Liver (tissue), 9 donors: ENCODE data around the gene SLC36A1. TPM values are rescaled to one million over a fixed set of nuclear protein-coding genes. Genes with fewer than 3 reads are reported as not detected.

ENCODE experiments used
- DNase-seq: peaks from one replicate; pipeline ENCODE4 v3.0.0-alpha.2; 2017; ENCODE audit warnings: low spot score
- H3K27ac ChIP-seq, 2 donors: one replicate each; pipeline ENCODE4 v1.7.0; 2013; ENCODE audit warnings: inconsistent platforms in 2 of 2, low read length in 2 of 2, control low read depth in 1 of 2, low read depth in 1 of 2, mild to moderate bottlenecking in 1 of 2
- H3K27me3 ChIP-seq, 4 donors: one replicate each; pipeline versions ENCODE4 v1.6.1 to v1.7.0; 2013; ENCODE audit warnings: low read length in 3 of 4, inconsistent platforms in 1 of 4, mild to moderate bottlenecking in 1 of 4, moderate library complexity in 1 of 4; ENCODE audit not compliant: control insufficient read depth in 4 of 4, insufficient read depth in 4 of 4
- H3K36me3 ChIP-seq, 4 donors: one replicate each; pipeline versions ENCODE4 v1.6.1 to v1.7.0; 2013; ENCODE audit warnings: low read length in 3 of 4, mild to moderate bottlenecking in 3 of 4, low read depth in 1 of 4, moderate library complexity in 1 of 4; ENCODE audit not compliant: control insufficient read depth in 4 of 4, insufficient read depth in 3 of 4
- H3K4me1 ChIP-seq, 4 donors: one replicate each; pipeline versions ENCODE4 v1.6.1 to v1.7.0; 2013; ENCODE audit warnings: low read length in 3 of 4, mild to moderate bottlenecking in 3 of 4, moderate library complexity in 1 of 4; ENCODE audit not compliant: control insufficient read depth in 4 of 4, insufficient read depth in 4 of 4
- H3K4me3 ChIP-seq, 3 donors: one replicate each; pipeline versions ENCODE4 v1.6.1 to v1.7.0; 2013; ENCODE audit warnings: low read length in 3 of 3, control low read depth in 1 of 3, low read depth in 1 of 3, mild to moderate bottlenecking in 1 of 3
- H3K9ac ChIP-seq, 2 donors: one replicate each; pipeline ENCODE4 v1.7.0; 2013; ENCODE audit warnings: low read length in 2 of 2, mild to moderate bottlenecking in 2 of 2, moderate library complexity in 2 of 2, control low read depth in 1 of 2, low read depth in 1 of 2
- H3K9me3 ChIP-seq, 4 donors: one replicate each; pipeline versions ENCODE4 v1.6.1 to v1.7.0; 2013; ENCODE audit warnings: low read length in 3 of 4; ENCODE audit not compliant: control insufficient read depth in 4 of 4
- ATF3 ChIP-seq: IDR thresholded peaks from 2 replicates; pipeline ENCODE4 v1.6.1; 2016; ENCODE audit warnings: antibody characterized with exemption
- CTCF ChIP-seq: fragments of 150-350 bp; IDR thresholded peaks from 2 replicates; pipeline ENCODE4 v1.5.1; 2017; ENCODE audit warnings: improper control_type of control experiment, low read depth, low read length; ENCODE audit not compliant: missing input control
- EGR1 ChIP-seq, 2 donors: IDR thresholded peaks; 2 replicates each; pipeline ENCODE4 v1.6.1; 2016 to 2018; ENCODE audit warnings: antibody characterized with exemption in 2 of 2, low read depth in 2 of 2
- FOXA2 ChIP-seq: IDR thresholded peaks from 2 replicates; pipeline ENCODE4 v1.6.1; 2016; ENCODE audit warnings: antibody characterized with exemption
- GABPA ChIP-seq, 2 donors: IDR thresholded peaks in 1 of 2; conservative IDR thresholded peaks in 1 of 2; 2 replicates each; pipeline ENCODE4 v1.6.1; 2016; ENCODE audit warnings: antibody characterized with exemption in 2 of 2, mild to moderate bottlenecking in 1 of 2, moderate library complexity in 1 of 2
- HNF4G ChIP-seq: IDR thresholded peaks from 2 replicates; pipeline ENCODE4 v1.6.1; 2016; ENCODE audit warnings: antibody characterized with exemption
- JUND ChIP-seq, 2 donors: IDR thresholded peaks; 2 replicates each; pipeline ENCODE4 v1.6.1; 2016; ENCODE audit warnings: antibody characterized with exemption in 2 of 2
- MAX ChIP-seq: IDR thresholded peaks from 2 replicates; pipeline ENCODE4 v1.6.1; 2016; ENCODE audit warnings: antibody characterized with exemption
- NR2F2 ChIP-seq: IDR thresholded peaks from 2 replicates; pipeline ENCODE4 v1.6.1; 2016; ENCODE audit warnings: antibody characterized with exemption
- RAD21 ChIP-seq, 2 donors: IDR thresholded peaks; 2 replicates each; pipeline ENCODE4 v1.6.1; 2016; ENCODE audit warnings: antibody characterized with exemption in 2 of 2, mild to moderate bottlenecking in 2 of 2
- REST ChIP-seq: IDR thresholded peaks from 2 replicates; pipeline ENCODE4 v1.6.1; 2016; ENCODE audit warnings: antibody characterized with exemption, mild to moderate bottlenecking
- RXRA ChIP-seq, 2 donors: IDR thresholded peaks; 2 replicates each; pipeline ENCODE4 v1.6.1; 2017 to 2018; ENCODE audit warnings: antibody characterized with exemption in 2 of 2, mild to moderate bottlenecking in 1 of 2
- SP1 ChIP-seq: IDR thresholded peaks from 2 replicates; pipeline ENCODE4 v1.6.1; 2018; ENCODE audit warnings: antibody characterized with exemption, mild to moderate bottlenecking
- TAF1 ChIP-seq: conservative IDR thresholded peaks from 2 replicates; pipeline ENCODE4 v1.6.1; 2016; ENCODE audit warnings: antibody characterized with exemption, mild to moderate bottlenecking
- ZBTB33 ChIP-seq: IDR thresholded peaks from 2 replicates; pipeline ENCODE4 v1.6.1; 2016; ENCODE audit warnings: antibody characterized with exemption
- WGBS: extraction: QIAGEN DNeasy Blood & Tissue Kit; methylation state at CpG from one replicate; pipeline ENCODE4 v1.1.7; 2013; 5-methylcytosine and 5-hydroxymethylcytosine counted together
- polyA plus RNA-seq, 2 donors: library from polyadenylated mRNA; stranded (reverse) in 1 of 2; unstranded in 1 of 2; fragments of 200-250 nt in 1 of 2; fragments of >200 nt in 1 of 2; fragmentation: Nextera tagmentation in 1 of 2; extraction: Ambion mirVana in 1 of 2; gene quantifications; one replicate each; pipeline versions ENCODE4 v1.2.1 to v1.2.3, GENCODE V29; 2013 to 2015
- total RNA-seq, 2 donors: library from RNA; depleted of rRNA; stranded (reverse); fragments of >200 nt; gene quantifications; one replicate each; pipeline ENCODE4 v1.2.3, GENCODE V29; 2014
- donor health status: healthy.
- donor health status: healthy.
- donor health status: healthy.
- donor health status: healthy.
- donor health status: healthy.

SLC36A1 gene
- total and polyA plus RNA-seq, 4 donors, result 1.6 to 18.8 (median 3.4) TPM

GRCh38 chr5:151434570-151435237, 12.7 kb upstream of the SLC36A1 start:
- Histone ChIP-seq H3K9me3 (peaks cover 0 to 3% (median 0%) of the 10 kb centered on the region in 4 donors), H3K27ac (no peak overlapping the region), H3K9ac (no peak overlapping the region), H3K4me1 (no peaks in the 10 kb centered on the region), H3K4me3 (no peak overlapping the region), H3K27me3 (peaks cover 0 to under 1% (median 0%) of the 10 kb centered on the region in 4 donors), H3K36me3 (no peaks in the 10 kb centered on the region)
- no peak for TF ChIP-seq HNF4G
- TF ChIP-seq REST, result no peak
- TF ChIP-seq CTCF, result no peak
- TF ChIP-seq ZBTB33, result no peak
- no peak for TF ChIP-seq EGR1 (IDR thresholded peaks at IDR 0.05; ENCODE audit: low read depth in 2 of 2)
- no peak for TF ChIP-seq MAX
- TF ChIP-seq ATF3, result no peak
- WGBS, result 90% methylated on average over 5 of the region's 5 CpGs
- no peak for DNase-seq

- peak overlapping the region; percentile 60 to 91 (median 74) for H3K4me3 ChIP-seq
- peak overlapping the region in 1 of 2 donors; percentile 40 for H3K9ac ChIP-seq
- 12% methylated on average over 24 of the region's 24 CpGs for WGBS
- H3K27me3 ChIP-seq, result no peaks in the 10 kb centered on the region
- H3K27ac ChIP-seq, result no peak overlapping the region
- TF ChIP-seq ZBTB33 (no peak), GABPA (IDR thresholded peaks at IDR 0.05 in 1 of 2, conservative IDR thresholded peaks at IDR 0.05 in 1 of 2) (no peak), NR2F2 (no peak), RAD21 (IDR thresholded peaks at IDR 0.05) (peak in 1 of 2 donors; percentile 8), HNF4G (no peak), JUND (IDR thresholded peaks at IDR 0.05) (no peak), RXRA (IDR thresholded peaks at IDR 0.05) (no peak), SP1 (no peak), EGR1 (IDR thresholded peaks at IDR 0.05; ENCODE audit: low read depth in 2 of 2) (no peak), TAF1 (peak; percentile 16), FOXA2 (no peak)
- H3K36me3 ChIP-seq, result no peaks in the 10 kb centered on the region
- no peaks in the 10 kb centered on the region for H3K9me3 ChIP-seq
- DNase-seq, result peak; percentile 56
- H3K4me1 ChIP-seq, result peaks cover 2 to 16% (median 10%) of the 10 kb centered on the region in 4 donors
Measured at GRCh38 chr5:151448038-151448985, 909 bp downstream of the SLC36A1 start.
